ENCODE results near the gene PDCL2. TPM values are rescaled to one million over a fixed set of nuclear protein-coding genes. Genes with fewer than 3 reads are reported as not detected.

Gene PDCL2
- total and polyA plus RNA-seq, 2 experiments from 2014 or later: 0.35 to 1.9 TPM

DNA sequence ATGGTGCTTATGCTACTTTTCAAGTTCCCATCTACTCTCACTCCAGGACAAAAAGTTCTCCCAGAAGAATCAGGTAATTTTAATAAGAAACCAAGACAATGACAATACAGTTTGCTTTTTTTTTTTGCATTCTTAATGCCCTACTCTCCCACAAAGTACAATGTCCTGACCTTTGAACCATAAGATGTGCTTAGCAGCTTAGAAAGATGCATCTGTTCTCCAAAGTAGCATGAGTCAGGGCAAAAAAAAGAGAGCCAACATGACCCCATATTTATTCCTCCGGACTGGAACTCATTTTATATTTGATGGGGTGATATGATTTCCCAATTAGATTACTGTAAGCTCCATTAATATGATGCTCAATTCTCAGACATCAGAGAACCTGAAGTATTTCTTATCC is 16.5 kb upstream of the PDCL2 start (continued):
- TF ChIP-seq, protein P1, sequence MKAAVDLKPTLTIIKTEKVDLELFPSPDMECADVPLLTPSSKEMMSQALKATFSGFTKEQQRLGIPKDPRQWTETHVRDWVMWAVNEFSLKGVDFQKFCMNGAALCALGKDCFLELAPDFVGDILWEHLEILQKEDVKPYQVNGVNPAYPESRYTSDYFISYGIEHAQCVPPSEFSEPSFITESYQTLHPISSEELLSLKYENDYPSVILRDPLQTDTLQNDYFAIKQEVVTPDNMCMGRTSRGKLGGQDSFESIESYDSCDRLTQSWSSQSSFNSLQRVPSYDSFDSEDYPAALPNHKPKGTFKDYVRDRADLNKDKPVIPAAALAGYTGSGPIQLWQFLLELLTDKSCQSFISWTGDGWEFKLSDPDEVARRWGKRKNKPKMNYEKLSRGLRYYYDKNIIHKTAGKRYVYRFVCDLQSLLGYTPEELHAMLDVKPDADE (IDR thresholded peaks at IDR 0.05): no peak
- no peak for TF ChIP-seq EZH2phosphoT487 (IDR thresholded peaks at IDR 0.05; ENCODE audit: unreplicated experiment)
- TF ChIP-seq ZNF114 (CRISPR knock-in tag; IDR thresholded peaks at IDR 0.05): no peak

DNA sequence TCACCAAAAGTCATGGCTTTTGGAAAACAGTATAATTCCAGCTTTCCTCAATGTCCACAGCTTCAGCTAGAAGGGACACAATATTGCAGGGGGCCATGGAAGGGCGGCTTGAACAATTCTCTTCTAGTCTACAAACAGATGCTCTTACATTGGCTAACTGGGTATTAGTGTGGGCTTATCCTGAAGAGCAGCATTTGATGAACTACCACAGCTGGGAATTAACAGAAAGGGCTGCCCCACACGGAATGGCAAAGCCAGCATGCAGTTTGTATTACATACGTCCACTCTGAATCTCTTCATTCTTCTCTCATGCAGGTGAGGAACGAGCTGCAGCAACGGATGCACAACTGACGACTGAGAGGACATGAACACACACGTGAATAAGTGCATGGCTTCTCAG is 13.0 kb upstream of the PDCL2 start:
- Histone ChIP-seq H3K9me2 (ENCODE audit: insufficient read depth) (no peaks in the 10 kb centered on the region), H2AFZ (no peak overlapping the region), H3K27ac (ENCODE audit: low read depth) (no peak overlapping the region), H3K4me3 (no peak overlapping the region), H3K4me2 (no peak overlapping the region), H3K36me3 (ENCODE audit: insufficient read depth) (no peaks in the 10 kb centered on the region; the same call in none of the 2 replicates), H4K20me1 (replicated peaks; ENCODE audit: insufficient read depth) (no peaks in the 10 kb centered on the region), H3K79me2 (replicated peaks; ENCODE audit: insufficient read depth) (no peaks in the 10 kb centered on the region), H3K4me1 (ENCODE audit: insufficient read depth) (no peaks in the 10 kb centered on the region; the same call in 1 of the 2 replicates), H3K27me3 (ENCODE audit: insufficient read depth) (no peaks in the 10 kb centered on the region), H3F3A (replicated peaks; ENCODE audit: low read depth) (no peaks in the 10 kb centered on the region)
- H3K9me3 Mint-ChIP-seq: no peaks in the 10 kb centered on the region
- H3K4me3 Mint-ChIP-seq: no peak overlapping the region
- TF ChIP-seq STAT1 (IDR thresholded peaks at IDR 0.05; ENCODE audit: unreplicated experiment): no peak
- TF ChIP-seq EZH2phosphoT487 (IDR thresholded peaks at IDR 0.05; ENCODE audit: unreplicated experiment): no peak
- TF ChIP-seq, protein P2, sequence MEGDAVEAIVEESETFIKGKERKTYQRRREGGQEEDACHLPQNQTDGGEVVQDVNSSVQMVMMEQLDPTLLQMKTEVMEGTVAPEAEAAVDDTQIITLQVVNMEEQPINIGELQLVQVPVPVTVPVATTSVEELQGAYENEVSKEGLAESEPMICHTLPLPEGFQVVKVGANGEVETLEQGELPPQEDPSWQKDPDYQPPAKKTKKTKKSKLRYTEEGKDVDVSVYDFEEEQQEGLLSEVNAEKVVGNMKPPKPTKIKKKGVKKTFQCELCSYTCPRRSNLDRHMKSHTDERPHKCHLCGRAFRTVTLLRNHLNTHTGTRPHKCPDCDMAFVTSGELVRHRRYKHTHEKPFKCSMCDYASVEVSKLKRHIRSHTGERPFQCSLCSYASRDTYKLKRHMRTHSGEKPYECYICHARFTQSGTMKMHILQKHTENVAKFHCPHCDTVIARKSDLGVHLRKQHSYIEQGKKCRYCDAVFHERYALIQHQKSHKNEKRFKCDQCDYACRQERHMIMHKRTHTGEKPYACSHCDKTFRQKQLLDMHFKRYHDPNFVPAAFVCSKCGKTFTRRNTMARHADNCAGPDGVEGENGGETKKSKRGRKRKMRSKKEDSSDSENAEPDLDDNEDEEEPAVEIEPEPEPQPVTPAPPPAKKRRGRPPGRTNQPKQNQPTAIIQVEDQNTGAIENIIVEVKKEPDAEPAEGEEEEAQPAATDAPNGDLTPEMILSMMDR (conservative IDR thresholded peaks at IDR 0.05; ENCODE audit: low read depth in 2 of 2): no peak
- no peak for TF ChIP-seq ZNF331 (CRISPR knock-in tag; IDR thresholded peaks at IDR 0.05; ENCODE audit: low read depth)
- TF ChIP-seq, protein P3, sequence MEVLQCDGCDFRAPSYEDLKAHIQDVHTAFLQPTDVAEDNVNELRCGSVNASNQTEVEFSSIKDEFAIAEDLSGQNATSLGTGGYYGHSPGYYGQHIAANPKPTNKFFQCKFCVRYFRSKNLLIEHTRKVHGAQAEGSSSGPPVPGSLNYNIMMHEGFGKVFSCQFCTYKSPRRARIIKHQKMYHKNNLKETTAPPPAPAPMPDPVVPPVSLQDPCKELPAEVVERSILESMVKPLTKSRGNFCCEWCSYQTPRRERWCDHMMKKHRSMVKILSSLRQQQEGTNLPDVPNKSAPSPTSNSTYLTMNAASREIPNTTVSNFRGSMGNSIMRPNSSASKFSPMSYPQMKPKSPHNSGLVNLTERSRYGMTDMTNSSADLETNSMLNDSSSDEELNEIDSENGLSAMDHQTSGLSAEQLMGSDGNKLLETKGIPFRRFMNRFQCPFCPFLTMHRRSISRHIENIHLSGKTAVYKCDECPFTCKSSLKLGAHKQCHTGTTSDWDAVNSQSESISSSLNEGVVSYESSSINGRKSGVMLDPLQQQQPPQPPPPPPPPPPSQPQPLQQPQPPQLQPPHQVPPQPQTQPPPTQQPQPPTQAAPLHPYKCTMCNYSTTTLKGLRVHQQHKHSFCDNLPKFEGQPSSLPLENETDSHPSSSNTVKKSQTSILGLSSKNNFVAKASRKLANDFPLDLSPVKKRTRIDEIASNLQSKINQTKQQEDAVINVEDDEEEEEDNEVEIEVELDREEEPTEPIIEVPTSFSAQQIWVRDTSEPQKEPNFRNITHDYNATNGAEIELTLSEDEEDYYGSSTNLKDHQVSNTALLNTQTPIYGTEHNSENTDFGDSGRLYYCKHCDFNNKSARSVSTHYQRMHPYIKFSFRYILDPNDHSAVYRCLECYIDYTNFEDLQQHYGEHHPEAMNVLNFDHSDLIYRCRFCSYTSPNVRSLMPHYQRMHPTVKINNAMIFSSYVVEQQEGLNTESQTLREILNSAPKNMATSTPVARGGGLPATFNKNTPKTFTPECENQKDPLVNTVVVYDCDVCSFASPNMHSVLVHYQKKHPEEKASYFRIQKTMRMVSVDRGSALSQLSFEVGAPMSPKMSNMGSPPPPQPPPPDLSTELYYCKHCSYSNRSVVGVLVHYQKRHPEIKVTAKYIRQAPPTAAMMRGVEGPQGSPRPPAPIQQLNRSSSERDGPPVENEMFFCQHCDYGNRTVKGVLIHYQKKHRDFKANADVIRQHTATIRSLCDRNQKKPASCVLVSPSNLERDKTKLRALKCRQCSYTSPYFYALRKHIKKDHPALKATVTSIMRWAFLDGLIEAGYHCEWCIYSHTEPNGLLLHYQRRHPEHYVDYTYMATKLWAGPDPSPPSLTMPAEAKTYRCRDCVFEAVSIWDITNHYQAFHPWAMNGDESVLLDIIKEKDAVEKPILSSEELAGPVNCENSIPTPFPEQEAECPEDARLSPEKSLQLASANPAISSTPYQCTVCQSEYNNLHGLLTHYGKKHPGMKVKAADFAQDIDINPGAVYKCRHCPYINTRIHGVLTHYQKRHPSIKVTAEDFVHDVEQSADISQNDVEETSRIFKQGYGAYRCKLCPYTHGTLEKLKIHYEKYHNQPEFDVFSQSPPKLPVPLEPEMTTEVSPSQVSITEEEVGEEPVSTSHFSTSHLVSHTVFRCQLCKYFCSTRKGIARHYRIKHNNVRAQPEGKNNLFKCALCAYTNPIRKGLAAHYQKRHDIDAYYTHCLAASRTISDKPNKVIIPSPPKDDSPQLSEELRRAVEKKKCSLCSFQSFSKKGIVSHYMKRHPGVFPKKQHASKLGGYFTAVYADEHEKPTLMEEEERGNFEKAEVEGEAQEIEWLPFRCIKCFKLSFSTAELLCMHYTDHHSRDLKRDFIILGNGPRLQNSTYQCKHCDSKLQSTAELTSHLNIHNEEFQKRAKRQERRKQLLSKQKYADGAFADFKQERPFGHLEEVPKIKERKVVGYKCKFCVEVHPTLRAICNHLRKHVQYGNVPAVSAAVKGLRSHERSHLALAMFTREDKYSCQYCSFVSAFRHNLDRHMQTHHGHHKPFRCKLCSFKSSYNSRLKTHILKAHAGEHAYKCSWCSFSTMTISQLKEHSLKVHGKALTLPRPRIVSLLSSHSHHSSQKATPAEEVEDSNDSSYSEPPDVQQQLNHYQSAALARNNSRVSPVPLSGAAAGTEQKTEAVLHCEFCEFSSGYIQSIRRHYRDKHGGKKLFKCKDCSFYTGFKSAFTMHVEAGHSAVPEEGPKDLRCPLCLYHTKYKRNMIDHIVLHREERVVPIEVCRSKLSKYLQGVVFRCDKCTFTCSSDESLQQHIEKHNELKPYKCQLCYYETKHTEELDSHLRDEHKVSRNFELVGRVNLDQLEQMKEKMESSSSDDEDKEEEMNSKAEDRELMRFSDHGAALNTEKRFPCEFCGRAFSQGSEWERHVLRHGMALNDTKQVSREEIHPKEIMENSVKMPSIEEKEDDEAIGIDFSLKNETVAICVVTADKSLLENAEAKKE (CRISPR knock-in tag; IDR thresholded peaks at IDR 0.05): no peak
- H3K36me3 Mint-ChIP-seq (ENCODE audit: low read depth): peaks cover 8% of the 10 kb centered on the region
- no peak overlapping the region for H3K27ac Mint-ChIP-seq
- peaks cover 6% of the 10 kb centered on the region for H3K4me1 Mint-ChIP-seq
- no peak for DNase-seq (ENCODE audit: low spot score)
- H3K27me3 Mint-ChIP-seq (ENCODE audit: insufficient read depth, low read depth, poor library complexity): peaks cover 1% of the 10 kb centered on the region
- ATAC-seq: no peak

Data from GM23338 (cell line).